H1 (cell line): ENCODE measurements around the gene SUSD5. TPM values are rescaled to one million over a fixed set of nuclear protein-coding genes. Genes with fewer than 3 reads are reported as not detected.

Experiments
- CTCF ChIA-PET: fragments of 300-600 bp; sonication (Branson Sonifier 250); formaldehyde crosslinking; loops from one replicate; lab custom pipeline; 2021; ENCODE audit not compliant: partially characterized antibody; lab: Charles Lee
- POLR2A ChIA-PET: fragments of 300-600 bp; sonication (Branson Sonifier 250); formaldehyde crosslinking; loops from one replicate; lab custom pipeline; 2021; ENCODE audit warnings: inconsistent platforms; ENCODE audit not compliant: partially characterized antibody; lab: Charles Lee
- DNase-seq, 2 experiments: peaks; one replicate each; pipeline versions ENCODE4 v3.0.0 to v3.0.0-alpha.2; 2010 to 2022; ENCODE audit warnings: low spot score in 2 of 2, low read depth in 1 of 2, mixed read lengths in 1 of 2
- FAIRE-seq: peaks from 2 replicates; lab custom pipeline; 2011; peaks lifted over from hg19 to GRCh38; lab: Jason Lieb, UNC
- H2AFZ ChIP-seq: 2 replicates; pipeline ENCODE4 v1.8.1; 2012; ENCODE audit warnings: low read length, inconsistent platforms
- H2AK5ac ChIP-seq: 2 replicates; pipeline ENCODE4 v1.6.1; 2013; ENCODE audit warnings: low read depth, low read length
- H2BK120ac ChIP-seq: replicated peaks from 2 replicates; pipeline ENCODE3; 2013; ENCODE audit warnings: low read depth, low read length, inconsistent platforms
- H2BK12ac ChIP-seq: 2 replicates; pipeline ENCODE4 v1.6.1; 2013; ENCODE audit warnings: low read depth, low read length
- H2BK15ac ChIP-seq: 2 replicates; pipeline ENCODE4 v1.6.1; 2013; ENCODE audit warnings: low read length
- H2BK20ac ChIP-seq: 2 replicates; pipeline ENCODE4 v1.6.1; 2013; ENCODE audit warnings: low read length
- H2BK5ac ChIP-seq: 2 replicates; pipeline ENCODE4 v1.6.1; 2013; ENCODE audit warnings: low read depth, low read length
- H3K14ac ChIP-seq: 2 replicates; pipeline ENCODE4 v1.6.1; 2013; ENCODE audit warnings: inconsistent platforms; ENCODE audit not compliant: insufficient read length
- H3K18ac ChIP-seq: 2 replicates; pipeline ENCODE4 v1.6.1; 2013; ENCODE audit warnings: low read length; ENCODE audit errors: extremely low read depth
- H3K23ac ChIP-seq: 2 replicates; pipeline ENCODE4 v1.6.1; 2013; ENCODE audit warnings: inconsistent platforms; ENCODE audit not compliant: insufficient read length
- H3K23me2 ChIP-seq: 2 replicates; pipeline ENCODE4 v1.6.1; 2013; ENCODE audit warnings: low read depth, low read length
- H3K27ac ChIP-seq: 2 replicates; pipeline ENCODE4 v1.6.1; 2011; ENCODE audit warnings: low read depth, low read length, inconsistent platforms
- H3K27me3 ChIP-seq, 4 experiments: replicated peaks in 1 of 4; 1 replicate in 1 of 4; 2 replicates in 3 of 4; pipeline versions ENCODE4 v1.6.1 to v1.8.1; 2011 to 2013; ENCODE audit warnings: low read length in 3 of 4, mild to moderate bottlenecking in 3 of 4, inconsistent platforms in 2 of 4, mixed read lengths in 2 of 4, moderate library complexity in 1 of 4; ENCODE audit not compliant: control insufficient read depth in 3 of 4, insufficient read depth in 3 of 4; ENCODE audit errors: extremely low read depth in 1 of 4
- H3K36me3 ChIP-seq, 4 experiments: 2 replicates each; pipeline versions ENCODE4 v1.6.1 to v1.8.1; 2011 to 2013; ENCODE audit warnings: mild to moderate bottlenecking in 4 of 4, low read length in 3 of 4, moderate library complexity in 2 of 4, control low read depth in 1 of 4, inconsistent platforms in 1 of 4; ENCODE audit not compliant: insufficient read depth in 4 of 4, control insufficient read depth in 2 of 4
- H3K4ac ChIP-seq: replicated peaks from 2 replicates; pipeline ENCODE3; 2013; ENCODE audit warnings: low read length, low read depth, mixed read lengths, inconsistent platforms; ENCODE audit not compliant: insufficient read length
- H3K4me1 ChIP-seq, 4 experiments: replicated peaks in 1 of 4; 1 replicate in 1 of 4; 2 replicates in 3 of 4; pipeline versions ENCODE4 v1.6.1 to v1.8.1; 2011 to 2013; ENCODE audit warnings: low read length in 3 of 4, inconsistent platforms in 2 of 4, mixed read lengths in 1 of 4; ENCODE audit not compliant: insufficient read depth in 4 of 4, control insufficient read depth in 3 of 4
- H3K4me2 ChIP-seq, 2 experiments: 2 replicates each; pipeline versions ENCODE4 v1.6.1 to v1.8.1; 2011 to 2013; ENCODE audit warnings: low read depth in 2 of 2, low read length in 2 of 2, control low read depth in 1 of 2, inconsistent platforms in 1 of 2, mild to moderate bottlenecking in 1 of 2; ENCODE audit not compliant: insufficient read depth in 1 of 2
- H3K4me3 ChIP-seq, 4 experiments: fragments of 200-600, 300-600 bp in 1 of 4; sonication (generic), shearing (Covaris generic), sonication (Bioruptor Twin) in 1 of 4; 2 replicates each; pipeline versions ENCODE4 v1.5.1 to v1.8.1; 2011 to 2016; ENCODE audit warnings: low read length in 4 of 4, low read depth in 3 of 4, control low read depth in 2 of 4, inconsistent platforms in 2 of 4, mild to moderate bottlenecking in 2 of 4, mixed read lengths in 1 of 4, moderate library complexity in 1 of 4; ENCODE audit not compliant: insufficient read depth in 2 of 4; ENCODE audit errors: extremely low read depth in 1 of 4
- H3K56ac ChIP-seq: replicated peaks from 2 replicates; pipeline ENCODE3; 2013; ENCODE audit warnings: low read depth, mild to moderate bottlenecking, mixed read lengths, low read length, inconsistent platforms; ENCODE audit not compliant: insufficient read length
- H3K79me1 ChIP-seq: 2 replicates; pipeline ENCODE4 v1.6.1; 2013; ENCODE audit warnings: low read depth, low read length, control low read depth
- H3K79me2 ChIP-seq, 2 experiments: 2 replicates each; pipeline versions ENCODE4 v1.6.1 to v1.8.1; 2012 to 2013; ENCODE audit warnings: low read length in 2 of 2, mild to moderate bottlenecking in 2 of 2, inconsistent platforms in 1 of 2; ENCODE audit not compliant: insufficient read depth in 2 of 2, control insufficient read depth in 1 of 2
- H3K9ac ChIP-seq, 4 experiments: replicated peaks in 1 of 4; 1 replicate in 1 of 4; 2 replicates in 3 of 4; pipeline versions ENCODE4 v1.6.1 to v1.8.1; 2011 to 2013; ENCODE audit warnings: low read depth in 3 of 4, low read length in 3 of 4, control low read depth in 2 of 4, mild to moderate bottlenecking in 2 of 4, moderate library complexity in 2 of 4, inconsistent platforms in 1 of 4; ENCODE audit errors: extremely low read depth in 1 of 4
- H3K9me3 ChIP-seq, 2 experiments: 2 replicates each; pipeline versions ENCODE4 v1.6.1 to v1.8.1; 2012 to 2013; ENCODE audit warnings: mild to moderate bottlenecking in 2 of 2, moderate library complexity in 2 of 2, control low read depth in 1 of 2, inconsistent platforms in 1 of 2, low read depth in 1 of 2, low read length in 1 of 2, mixed read lengths in 1 of 2; ENCODE audit not compliant: insufficient read depth in 2 of 2
- H4K20me1 ChIP-seq, 2 experiments: replicated peaks in 1 of 2; 2 replicates each; pipeline versions ENCODE3 to v1.8.1; 2011 to 2013; ENCODE audit warnings: inconsistent platforms in 2 of 2, low read length in 2 of 2, mild to moderate bottlenecking in 1 of 2; ENCODE audit not compliant: insufficient read depth in 2 of 2, control insufficient read depth in 1 of 2
- H4K5ac ChIP-seq: 2 replicates; pipeline ENCODE4 v1.6.1; 2013; ENCODE audit warnings: low read length, low read depth, mixed read lengths, inconsistent platforms; ENCODE audit not compliant: insufficient read length
- H4K8ac ChIP-seq: 2 replicates; pipeline ENCODE4 v1.8.0; 2013; ENCODE audit warnings: mild to moderate bottlenecking, moderate library complexity, low read length, inconsistent platforms; ENCODE audit not compliant: insufficient read depth; ENCODE audit errors: extremely low read depth
- H4K91ac ChIP-seq: replicated peaks from 2 replicates; pipeline ENCODE3; 2013; ENCODE audit warnings: low read length, mixed read lengths, inconsistent platforms; ENCODE audit not compliant: insufficient read length
- CEBPB ChIP-seq: IDR thresholded peaks from 2 replicates; pipeline ENCODE4 v1.6.1; 2012; ENCODE audit warnings: low read depth, low read length
- CHD2 ChIP-seq: IDR thresholded peaks from 2 replicates; pipeline ENCODE4 v1.6.1; 2012; ENCODE audit warnings: low read length, improper control_type of control experiment
- HDAC6 ChIP-seq: IDR thresholded peaks from one replicate; pipeline ENCODE4 v1.7.1; 2012; ENCODE audit warnings: low read depth, mild to moderate bottlenecking, inconsistent platforms, low read length, moderate library complexity
- WGBS, 2 experiments: shearing (Covaris generic) in 1 of 2; methylation state at CpG; one replicate each; pipeline versions ENCODE4 v1.1.6 to v1.1.7; 2013 to 2015; ENCODE audit warnings: low lambda C conversion rate in 2 of 2, mixed read lengths in 2 of 2, inconsistent platforms in 1 of 2, low coverage in 1 of 2, missing lambda C conversion rate in 1 of 2; ENCODE audit not compliant: insufficient replicate concordance in 2 of 2, insufficient coverage in 1 of 2, insufficient read length in 1 of 2; ENCODE audit errors: extremely low coverage in 1 of 2, missing lambda C conversion rate in 1 of 2; 5-methylcytosine and 5-hydroxymethylcytosine counted together
- polyA plus RNA-seq, 7 experiments: library from polyadenylated mRNA; depleted of rRNA in 3 of 7; stranded (reverse) in 5 of 7; unstranded in 2 of 7; fragments of >200 nt in 5 of 7; fragments of 200-250 nt in 2 of 7; gene quantifications; 1 replicate in 5 of 7; 2 replicates in 1 of 7; 4 replicates in 1 of 7; pipeline versions ENCODE4 v1.2.1 to v1.2.3, GENCODE V29; 2011 to 2013; ENCODE audit warnings: missing spikeins in 2 of 7, mixed read lengths in 2 of 7
- total RNA-seq: library from RNA; stranded (reverse); fragmentation: NEBNext Ultra II Directional; extraction: Animal tissue kit (Norgen Biotek cat#: 25700); gene quantifications from 2 replicates; pipeline ENCODE4 v1.2.1, GENCODE V29; 2021

The SUSD5 gene
- total and polyA plus RNA-seq, 2 of the 8 experiments (the other 6 are each of a cell fraction or from before 2014, with no cell fraction given) = 0.92 to 3.3 TPM

DNA sequence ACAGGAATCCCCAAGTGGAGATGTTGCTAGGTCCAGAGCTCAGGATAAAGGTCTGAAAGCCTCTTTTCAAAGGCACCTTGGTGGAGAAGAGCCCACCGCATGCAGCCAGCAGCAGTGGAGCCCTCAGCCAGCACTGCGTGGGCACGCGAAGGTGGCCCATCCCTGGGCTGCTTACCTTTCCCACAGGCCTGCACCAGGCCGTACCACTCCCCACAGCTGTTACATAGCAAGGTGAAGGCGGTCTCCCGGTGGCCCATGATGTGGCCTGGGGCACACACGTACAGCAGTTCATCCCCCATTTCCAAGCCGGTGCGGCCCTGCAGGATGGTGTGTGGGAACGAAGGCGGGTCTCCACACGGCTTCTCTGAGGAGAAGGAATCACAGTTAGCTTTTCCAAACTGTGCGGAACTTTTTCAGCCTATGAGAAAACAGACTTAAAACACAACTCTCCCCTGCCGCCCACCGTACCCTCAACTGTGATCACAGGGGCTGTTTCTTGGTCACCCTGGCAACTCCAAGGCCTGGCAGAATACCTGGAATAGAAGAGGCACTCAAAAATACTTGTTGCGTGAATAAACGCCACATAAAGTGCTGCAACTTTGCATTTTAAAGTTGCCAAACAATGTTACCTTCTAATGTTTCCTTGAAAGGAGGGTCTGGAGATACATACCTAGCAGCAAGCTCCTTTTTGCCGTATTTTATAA, 43.7 kb downstream of the SUSD5 start:
- TF ChIP-seq CHD2 (no peak), CEBPB (no peak), HDAC6 (no peak)
- TF ChIP-seq, all 59 proteins: peak for 0
- Histone ChIP-seq H3K4me2 (no peak overlapping the region), H3K4me3 (no peak overlapping the region), H3K23me2 (no peaks in the 10 kb centered on the region), H2AK5ac (no peak overlapping the region), H2BK20ac (no peak overlapping the region), H3K36me3 (no peaks in the 10 kb centered on the region), H2BK12ac (no peak overlapping the region), H2BK5ac (no peak overlapping the region), H3K9ac (no peak overlapping the region), H4K5ac (no peak overlapping the region), H2BK120ac (no peak overlapping the region), H3K14ac (no peak overlapping the region), H3K56ac (no peak overlapping the region), H3K79me1 (0 out of 2 replicates have a peak, but pooled peaks cover 3% of the 10 kb centered on the region), H4K91ac (no peak overlapping the region), H3K18ac (no peak overlapping the region), H3K9me3 (no peaks in the 10 kb centered on the region), H3K4me1 (no peaks in the 10 kb centered on the region), H3K79me2 (no peaks in the 10 kb centered on the region), H4K8ac (no peak overlapping the region), H3K27ac (no peak overlapping the region), H2AFZ (no peak overlapping the region), H4K20me1 (no peaks in the 10 kb centered on the region), H3K4ac (no peak overlapping the region), H3K23ac (no peak overlapping the region), H3K27me3 (no peaks in the 10 kb centered on the region), H2BK15ac (no peak overlapping the region)
- CTCF ChIA-PET = interaction anchor here (0.6 to 2.5 kb wide), 5 partner anchors 9 to 610 kb away, joined by 3 to 7 read pairs (median 3); no protein-coding TSS in a partner anchor
- FAIRE-seq (no peak), DNase-seq (no peak)
- POLR2A ChIA-PET = no interaction called here
- WGBS, 2 experiments = 92% methylated on average over 19 of the region's 19 CpGs; no CpG with 5 or more reads in 1 of the 2 experiments
